Activated T-cell treated with anti-CD3 and anti-CD28 coated beads, Interleukin-2, amount 50 U/mL, for 72 hours (primary cell): Measurements from ENCODE around the gene AKR1B15. TPM values are rescaled to one million over a fixed set of nuclear protein-coding genes. Genes with fewer than 3 reads are reported as not detected.

Experiments
- ATAC-seq, 2 donors: fragments of 150-1000 bp; cut with Tn5 transposase; replicated peaks in 1 of 2; 2 replicates each; pipeline ENCODE4 v1.10.0; 2021; ENCODE audit warnings: moderate library complexity in 2 of 2, mild to moderate bottlenecking in 1 of 2
- DNase-seq, 2 donors: peaks; one replicate each; pipeline ENCODE4 v3.0.0; 2021 to 2022; ENCODE audit warnings: mixed read lengths in 1 of 2
- H3K27ac Mint-ChIP-seq: one replicate; pipeline ENCODE4 v1.8.0; 2022; ENCODE audit warnings: mild to moderate bottlenecking, moderate library complexity, mixed read lengths
- H3K27me3 Mint-ChIP-seq: one replicate; pipeline ENCODE4 v1.8.0; 2022; ENCODE audit warnings: low read depth, mixed read lengths
- H3K36me3 Mint-ChIP-seq, 2 donors: one replicate each; pipeline ENCODE4 v1.8.0; 2022; ENCODE audit warnings: mixed read lengths in 2 of 2, mild to moderate bottlenecking in 1 of 2; ENCODE audit not compliant: insufficient read depth in 2 of 2
- H3K4me1 Mint-ChIP-seq: one replicate; pipeline ENCODE4 v1.8.0; 2022; ENCODE audit warnings: low read depth, mixed read lengths
- H3K4me3 Mint-ChIP-seq, 2 donors: one replicate each; pipeline ENCODE4 v1.8.0; 2022; ENCODE audit warnings: mild to moderate bottlenecking in 2 of 2, mixed read lengths in 2 of 2, moderate library complexity in 2 of 2
- H3K9me3 Mint-ChIP-seq, 2 donors: one replicate each; pipeline ENCODE4 v1.8.0; 2022; ENCODE audit warnings: mixed read lengths in 2 of 2
- total RNA-seq, 2 donors: library from RNA; stranded (reverse); gene quantifications; one replicate each; pipeline ENCODE4 v1.2.3, GENCODE V29; 2022

The AKR1B15 gene
- total RNA-seq, 2 donors from 2014 or later: not detected

GRCh38 chr7:134585897-134586296, 37.0 kb downstream of the AKR1B15 start:
- H3K9me3 Mint-ChIP-seq: peaks cover 0 to 3% of the 10 kb centered on the region in 2 donors
- DNase-seq: no peak
- H3K27ac Mint-ChIP-seq: no peak overlapping the region
- no peaks in the 10 kb centered on the region for H3K36me3 Mint-ChIP-seq
- H3K27me3 Mint-ChIP-seq: peaks cover 54% of the 10 kb centered on the region
- no peak for ATAC-seq
- H3K4me1 Mint-ChIP-seq: no peaks in the 10 kb centered on the region
- H3K4me3 Mint-ChIP-seq: no peak overlapping the region

- no peak overlapping the region for H3K27ac Mint-ChIP-seq
- H3K4me3 Mint-ChIP-seq: no peak overlapping the region
- DNase-seq: no peak
- ATAC-seq: no peak
- H3K27me3 Mint-ChIP-seq: peaks cover 41% of the 10 kb centered on the region
- no peaks in the 10 kb centered on the region for H3K4me1 Mint-ChIP-seq
- H3K9me3 Mint-ChIP-seq: peaks cover 0 to 6% of the 10 kb centered on the region in 2 donors
- H3K36me3 Mint-ChIP-seq: peaks cover 0 to 3% of the 10 kb centered on the region in 2 donors
These were observed 38.8 kb downstream of the AKR1B15 start for GRCh38 chr7:134587750-134588149.

GRCh38 chr7:134589491-134589941, 40.6 kb downstream of the AKR1B15 start:
- no peak overlapping the region for H3K4me3 Mint-ChIP-seq

GRCh38 chr7:134593530-134594392, 44.9 kb downstream of the AKR1B15 start:
- Mint-ChIP-seq H3K4me1 (no peaks in the 10 kb centered on the region), H3K27me3 (no peaks in the 10 kb centered on the region), H3K36me3 (peaks cover 0 to 4% of the 10 kb centered on the region in 2 donors), H3K27ac (no peak overlapping the region), H3K9me3 (peaks cover 0 to 7% of the 10 kb centered on the region in 2 donors), H3K4me3 (no peak overlapping the region)
- ATAC-seq (no peak), DNase-seq (no peak)

More at GRCh38 chr7:134589491-134589941, 40.6 kb downstream of the AKR1B15 start:
- H3K27me3 Mint-ChIP-seq: peaks cover 29% of the 10 kb centered on the region
- H3K9me3 Mint-ChIP-seq: peaks cover 0 to 9% of the 10 kb centered on the region in 2 donors
- no peaks in the 10 kb centered on the region for H3K4me1 Mint-ChIP-seq
- ATAC-seq (no peak), DNase-seq (no peak)
- peaks cover 0 to 3% of the 10 kb centered on the region in 2 donors for H3K36me3 Mint-ChIP-seq
- no peak overlapping the region for H3K27ac Mint-ChIP-seq

- DNase-seq: no peak
- H3K4me1 Mint-ChIP-seq: no peaks in the 10 kb centered on the region
- no peak overlapping the region for H3K4me3 Mint-ChIP-seq
- H3K36me3 Mint-ChIP-seq: peaks cover 0 to 7% of the 10 kb centered on the region in 2 donors
- no peak for ATAC-seq
- H3K27me3 Mint-ChIP-seq: no peaks in the 10 kb centered on the region
- no peak overlapping the region for H3K27ac Mint-ChIP-seq
- H3K9me3 Mint-ChIP-seq: peaks cover 0 to 11% of the 10 kb centered on the region in 2 donors
These were observed 46.0 kb downstream of the AKR1B15 start for GRCh38 chr7:134594877-134595276.

- Mint-ChIP-seq H3K9me3 (peaks cover 0 to 5% of the 10 kb centered on the region in 2 donors), H3K4me3 (no peak overlapping the region), H3K4me1 (no peaks in the 10 kb centered on the region), H3K27me3 (peaks cover 14% of the 10 kb centered on the region), H3K36me3 (peaks cover 0 to 4% of the 10 kb centered on the region in 2 donors), H3K27ac (no peak overlapping the region)
- no peak for ATAC-seq
- no peak for DNase-seq
These were observed 50.5 kb downstream of the AKR1B15 start for GRCh38 chr7:134599371-134599770.

GRCh38 chr7:134601459-134601858, 52.5 kb downstream of the AKR1B15 start:
- H3K27me3 Mint-ChIP-seq: peaks cover 31% of the 10 kb centered on the region

GRCh38 chr7:134602881-134603451, 54.1 kb downstream of the AKR1B15 start:
- no peak overlapping the region for H3K4me3 Mint-ChIP-seq
- H3K36me3 Mint-ChIP-seq: peaks cover 0 to 4% of the 10 kb centered on the region in 2 donors
- no peak overlapping the region for H3K27ac Mint-ChIP-seq
- no peak for DNase-seq
- H3K4me1 Mint-ChIP-seq: peaks cover 4% of the 10 kb centered on the region
- H3K9me3 Mint-ChIP-seq: peaks cover 0 to 3% of the 10 kb centered on the region in 2 donors
- no peak for ATAC-seq
- peaks cover 46% of the 10 kb centered on the region for H3K27me3 Mint-ChIP-seq

More at GRCh38 chr7:134601459-134601858, 52.5 kb downstream of the AKR1B15 start:
- no peak overlapping the region for H3K4me3 Mint-ChIP-seq
- peaks cover 2% of the 10 kb centered on the region for H3K4me1 Mint-ChIP-seq
- peaks cover 0 to 3% of the 10 kb centered on the region in 2 donors for H3K9me3 Mint-ChIP-seq
- H3K36me3 Mint-ChIP-seq: peaks cover 0 to 4% of the 10 kb centered on the region in 2 donors
- DNase-seq (no peak), ATAC-seq (no peak)
- H3K27ac Mint-ChIP-seq: no peak overlapping the region

- Mint-ChIP-seq H3K9me3 (no peaks in the 10 kb centered on the region), H3K36me3 (no peaks in the 10 kb centered on the region), H3K4me1 (peaks cover 4% of the 10 kb centered on the region), H3K27ac (no peak overlapping the region), H3K4me3 (peak overlapping the region; percentile 71 to 80), H3K27me3 (peaks cover 58% of the 10 kb centered on the region)
- DNase-seq (peak; percentile 64 to 66), ATAC-seq (peak; percentile 86 to 94)
These were observed 57.3 kb downstream of the AKR1B15 start for GRCh38 chr7:134605978-134606923.

- H3K27me3 Mint-ChIP-seq: peaks cover 44% of the 10 kb centered on the region
- H3K4me3 Mint-ChIP-seq: no peak overlapping the region
- H3K4me1 Mint-ChIP-seq: peaks cover 25% of the 10 kb centered on the region
- no peak for DNase-seq
- no peak overlapping the region for H3K27ac Mint-ChIP-seq
- peaks cover 0 to 3% of the 10 kb centered on the region in 2 donors for H3K9me3 Mint-ChIP-seq
- ATAC-seq: no peak
- H3K36me3 Mint-ChIP-seq: peaks cover 1 to 2% of the 10 kb centered on the region in 2 donors
These were observed 62.8 kb downstream of the AKR1B15 start for GRCh38 chr7:134611611-134612151.

- ATAC-seq: no peak
- Mint-ChIP-seq H3K4me1 (peaks cover 25% of the 10 kb centered on the region), H3K4me3 (no peak overlapping the region), H3K36me3 (peaks cover 1 to 2% of the 10 kb centered on the region in 2 donors), H3K9me3 (peaks cover 0 to 3% of the 10 kb centered on the region in 2 donors), H3K27ac (no peak overlapping the region), H3K27me3 (peaks cover 44% of the 10 kb centered on the region)
- DNase-seq: no peak
These were observed 63.3 kb downstream of the AKR1B15 start for GRCh38 chr7:134612197-134612596.

- Mint-ChIP-seq H3K27me3 (peaks cover 38% of the 10 kb centered on the region), H3K4me3 (peak overlapping the region; percentile 60 to 73), H3K36me3 (peaks cover 1 to 2% of the 10 kb centered on the region in 2 donors), H3K27ac (peak overlapping the region; percentile 70), H3K4me1 (peaks cover 25% of the 10 kb centered on the region), H3K9me3 (peaks cover 0 to 3% of the 10 kb centered on the region in 2 donors)
- ATAC-seq (peak; percentile 93 to 96), DNase-seq (peak; percentile 39 to 56)
These were observed 64.9 kb downstream of the AKR1B15 start for GRCh38 chr7:134613623-134614347.
